Neural progenitor cell (in vitro differentiated cells): ENCODE measurements around the gene CAMSAP3.

Experiments used
- EZH2 ChIP-seq: fragments of 200-600 bp; sonication (generic); IDR thresholded peaks from 2 replicates; pipeline ENCODE4 v1.6.1; 2017; ENCODE audit warnings: antibody characterized with exemption, mild to moderate bottlenecking, moderate library complexity
- EZH2phosphoT487 ChIP-seq: fragments of 200-600 bp; sonication (generic); IDR thresholded peaks from 2 replicates; pipeline ENCODE4 v1.6.1; 2017; ENCODE audit warnings: antibody characterized with exemption
- TF ChIP-seq, protein P1 (sequence below): fragments of 200-600 bp; sonication (generic); IDR thresholded peaks from 2 replicates; pipeline ENCODE4 v1.5.1; 2017; ENCODE audit warnings: antibody characterized with exemption, mild to moderate bottlenecking

DNA sequence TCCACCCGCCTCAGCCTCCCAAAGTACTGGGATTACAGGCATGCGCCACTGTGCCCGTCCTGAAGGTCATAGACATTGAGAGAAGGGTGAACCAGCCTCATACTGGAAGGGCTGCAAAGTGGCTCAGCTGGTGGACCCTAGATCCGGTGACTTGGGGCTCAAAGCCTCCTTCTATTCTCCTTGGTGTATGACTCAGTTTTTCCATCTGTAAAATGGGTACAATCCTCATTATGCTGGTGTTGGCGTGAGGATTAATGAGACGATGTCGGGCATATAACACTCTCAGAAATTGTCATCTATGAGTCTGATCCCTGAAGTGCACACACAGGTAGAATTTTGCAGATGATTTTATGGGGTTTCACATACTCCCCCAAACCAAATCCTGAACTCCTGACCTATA is 5.8 kb upstream of the CAMSAP3 start:
- TF ChIP-seq, protein P1, sequence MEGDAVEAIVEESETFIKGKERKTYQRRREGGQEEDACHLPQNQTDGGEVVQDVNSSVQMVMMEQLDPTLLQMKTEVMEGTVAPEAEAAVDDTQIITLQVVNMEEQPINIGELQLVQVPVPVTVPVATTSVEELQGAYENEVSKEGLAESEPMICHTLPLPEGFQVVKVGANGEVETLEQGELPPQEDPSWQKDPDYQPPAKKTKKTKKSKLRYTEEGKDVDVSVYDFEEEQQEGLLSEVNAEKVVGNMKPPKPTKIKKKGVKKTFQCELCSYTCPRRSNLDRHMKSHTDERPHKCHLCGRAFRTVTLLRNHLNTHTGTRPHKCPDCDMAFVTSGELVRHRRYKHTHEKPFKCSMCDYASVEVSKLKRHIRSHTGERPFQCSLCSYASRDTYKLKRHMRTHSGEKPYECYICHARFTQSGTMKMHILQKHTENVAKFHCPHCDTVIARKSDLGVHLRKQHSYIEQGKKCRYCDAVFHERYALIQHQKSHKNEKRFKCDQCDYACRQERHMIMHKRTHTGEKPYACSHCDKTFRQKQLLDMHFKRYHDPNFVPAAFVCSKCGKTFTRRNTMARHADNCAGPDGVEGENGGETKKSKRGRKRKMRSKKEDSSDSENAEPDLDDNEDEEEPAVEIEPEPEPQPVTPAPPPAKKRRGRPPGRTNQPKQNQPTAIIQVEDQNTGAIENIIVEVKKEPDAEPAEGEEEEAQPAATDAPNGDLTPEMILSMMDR = no peak
- TF ChIP-seq EZH2 = no peak
- TF ChIP-seq EZH2phosphoT487 = no peak
